Activated CD8-positive, alpha-beta memory T cell treated with anti-CD3 and anti-CD28 coated beads, Interleukin-2, amount 10 ng/mL, durations not matched to agents 7 days and 5 days (primary cell): ENCODE results near the gene ACR. TPM values are rescaled to one million over a fixed set of nuclear protein-coding genes. Genes with fewer than 3 reads are reported as not detected.

Experiments used
- ATAC-seq: fragments of 150-1000 bp; cut with Tn5 transposase; one replicate; pipeline ENCODE4 v1.10.0; 2021; ENCODE audit warnings: moderate library complexity
- CTCF ChIA-PET: fragments of 350-600 bp; sonication (Branson Sonifier 250); formaldehyde crosslinking; loops from one replicate; lab custom pipeline; 2021; ENCODE audit warnings: antibody characterized with exemption; lab: Charles Lee
- DNase-seq: peaks from one replicate; pipeline ENCODE4 v3.0.0-alpha.2; 2020
- H3K27ac Mint-ChIP-seq: one replicate; pipeline ENCODE4 v1.8.0; 2021; ENCODE audit warnings: mild to moderate bottlenecking, mixed read lengths
- H3K27me3 Mint-ChIP-seq: one replicate; pipeline ENCODE4 v1.8.0; 2021; ENCODE audit warnings: mixed read lengths
- H3K36me3 Mint-ChIP-seq: one replicate; pipeline ENCODE4 v1.8.0; 2021; ENCODE audit warnings: mild to moderate bottlenecking, mixed read lengths
- H3K4me1 Mint-ChIP-seq: one replicate; pipeline ENCODE4 v1.8.0; 2021; ENCODE audit warnings: mixed read lengths
- H3K4me3 Mint-ChIP-seq: one replicate; pipeline ENCODE4 v1.8.0; 2021; ENCODE audit warnings: mild to moderate bottlenecking, moderate library complexity, mixed read lengths
- H3K9me3 Mint-ChIP-seq: one replicate; pipeline ENCODE4 v1.8.0; 2022; ENCODE audit warnings: low read depth, mixed read lengths
- total RNA-seq, 2 experiments: library from RNA; stranded (reverse); gene quantifications; one replicate each; pipeline ENCODE4 v1.2.3, GENCODE V29; 2021

The ACR gene
- total RNA-seq, 2 experiments from 2014 or later = not detected

- Mint-ChIP-seq H3K27ac (no peak overlapping the region), H3K4me3 (no peak overlapping the region), H3K4me1 (peaks cover 19% of the 10 kb centered on the region), H3K36me3 (no peaks in the 10 kb centered on the region), H3K27me3 (no peaks in the 10 kb centered on the region), H3K9me3 (no peaks in the 10 kb centered on the region)
- DNase-seq (no peak), ATAC-seq (no peak)
- CTCF ChIA-PET = interaction anchor here (1.4 kb wide), 1 partner anchor 18 kb away, joined by 3 read pairs; no protein-coding TSS in a partner anchor
Observed at GRCh38 chr22:50699001-50699755, 38.8 kb upstream of the ACR start.

GRCh38 chr22:50699756-50700386, 38.1 kb upstream of the ACR start:
- Mint-ChIP-seq H3K4me3 (no peak overlapping the region), H3K27me3 (no peaks in the 10 kb centered on the region), H3K4me1 (peaks cover 15% of the 10 kb centered on the region), H3K9me3 (no peaks in the 10 kb centered on the region), H3K36me3 (no peaks in the 10 kb centered on the region), H3K27ac (no peak overlapping the region)
- no peak for ATAC-seq
- DNase-seq = no peak
- CTCF ChIA-PET = interaction anchor here (1.4 kb wide), 1 partner anchor 17 kb away, joined by 3 read pairs; no protein-coding TSS in a partner anchor

DNA sequence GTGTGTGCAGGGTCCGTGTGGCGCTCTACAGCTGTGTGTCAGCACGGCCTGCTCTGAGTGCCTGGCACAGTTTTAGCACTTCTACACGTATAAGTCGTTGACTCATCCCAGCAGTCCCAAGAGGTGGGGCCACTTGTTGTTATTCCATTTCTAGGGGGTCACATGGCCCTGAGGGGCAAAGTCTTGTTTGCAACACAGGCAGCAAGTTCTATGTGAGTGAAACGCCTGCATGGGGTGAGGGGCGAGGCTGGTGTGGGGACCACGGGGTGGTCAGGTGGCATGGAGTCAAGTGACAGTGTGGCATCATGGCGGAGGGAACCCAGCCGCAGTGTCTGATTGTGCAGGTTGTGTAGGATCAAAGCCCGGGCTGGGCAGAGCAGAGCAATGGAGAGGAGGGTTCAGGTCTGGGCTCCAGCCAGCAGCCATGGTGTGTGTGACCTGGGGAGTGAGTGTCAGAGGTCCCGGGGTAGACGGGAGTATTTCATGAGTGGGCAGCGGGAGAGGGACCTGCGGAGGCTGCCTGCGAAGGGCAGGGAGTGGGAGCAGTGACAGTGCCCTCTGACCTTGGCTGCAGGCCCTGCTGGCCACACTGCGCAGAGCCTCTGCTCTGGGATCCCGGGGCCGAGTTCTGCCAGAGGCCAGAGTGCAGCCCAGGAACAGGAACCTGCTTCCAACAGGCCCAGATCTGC, 37.5 kb upstream of the ACR start:
- no peaks in the 10 kb centered on the region for H3K36me3 Mint-ChIP-seq
- ATAC-seq = no peak
- no peaks in the 10 kb centered on the region for H3K27me3 Mint-ChIP-seq
- CTCF ChIA-PET = no interaction called here
- H3K9me3 Mint-ChIP-seq = no peaks in the 10 kb centered on the region
- DNase-seq = no peak
- H3K4me1 Mint-ChIP-seq = peaks cover 15% of the 10 kb centered on the region
- H3K4me3 Mint-ChIP-seq = no peak overlapping the region
- no peak overlapping the region for H3K27ac Mint-ChIP-seq

GRCh38 chr22:50701076-50701419, 37.0 kb upstream of the ACR start:
- CTCF ChIA-PET = no interaction called here
- H3K4me3 Mint-ChIP-seq = no peak overlapping the region
- ATAC-seq (no peak), DNase-seq (no peak)
- no peaks in the 10 kb centered on the region for H3K36me3 Mint-ChIP-seq
- H3K27ac Mint-ChIP-seq = no peak overlapping the region
- peaks cover 15% of the 10 kb centered on the region for H3K4me1 Mint-ChIP-seq
- H3K9me3 Mint-ChIP-seq = no peaks in the 10 kb centered on the region
- no peaks in the 10 kb centered on the region for H3K27me3 Mint-ChIP-seq

GRCh38 chr22:50701428-50702154, 36.4 kb upstream of the ACR start:
- Mint-ChIP-seq H3K36me3 (no peaks in the 10 kb centered on the region), H3K9me3 (no peaks in the 10 kb centered on the region), H3K27me3 (no peaks in the 10 kb centered on the region), H3K4me1 (peaks cover 15% of the 10 kb centered on the region), H3K27ac (no peak overlapping the region), H3K4me3 (no peak overlapping the region)
- ATAC-seq (no peak), DNase-seq (no peak)
- CTCF ChIA-PET = interaction anchor here (0.7 kb wide), 1 partner anchor 7 kb away, joined by 4 read pairs; no protein-coding TSS in a partner anchor

DNA sequence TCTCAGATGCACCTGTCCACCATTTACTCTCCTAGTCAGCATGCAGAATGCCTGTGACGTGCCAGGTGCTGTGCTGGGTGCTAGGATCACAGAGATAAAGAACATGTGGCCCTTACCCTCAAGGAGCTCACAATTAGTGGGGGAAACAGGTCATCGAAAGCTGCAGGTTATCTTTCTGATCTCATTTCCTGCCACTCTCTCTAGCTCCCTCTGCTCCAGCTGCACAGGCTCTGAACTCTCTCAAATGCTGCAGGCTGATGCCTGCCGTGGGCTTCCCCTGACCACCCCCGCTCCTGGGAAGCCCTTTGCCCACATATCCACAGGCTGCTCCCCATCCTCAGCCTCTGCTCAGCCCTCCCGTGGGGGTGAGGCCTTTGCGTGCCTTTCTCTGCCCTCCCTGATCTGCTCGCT, 35.7 kb upstream of the ACR start:
- H3K36me3 Mint-ChIP-seq = no peaks in the 10 kb centered on the region
- no peaks in the 10 kb centered on the region for H3K9me3 Mint-ChIP-seq
- H3K27me3 Mint-ChIP-seq = no peaks in the 10 kb centered on the region
- ATAC-seq = peak; percentile 66
- H3K4me1 Mint-ChIP-seq = peaks cover 15% of the 10 kb centered on the region
- no peak overlapping the region for H3K4me3 Mint-ChIP-seq
- no peak overlapping the region for H3K27ac Mint-ChIP-seq
- CTCF ChIA-PET = interaction anchor here (0.7 to 1.1 kb wide), 2 partner anchors 8 to 426 kb away, joined by 3 to 4 read pairs; no protein-coding TSS in a partner anchor
- peak; percentile 48 for DNase-seq

- H3K4me3 Mint-ChIP-seq = no peak overlapping the region
Observed at GRCh38 chr22:50702821-50703725, 34.9 kb upstream of the ACR start.

GRCh38 chr22:50703726-50704509, 34.1 kb upstream of the ACR start:
- no peak overlapping the region for H3K4me3 Mint-ChIP-seq
- DNase-seq = no peak
- no peaks in the 10 kb centered on the region for H3K36me3 Mint-ChIP-seq
- peak overlapping the region; percentile 10 for H3K27ac Mint-ChIP-seq
- CTCF ChIA-PET = interaction anchor here (0.9 kb wide), 1 partner anchor 12 kb away, joined by 3 read pairs; no protein-coding TSS in a partner anchor
- no peak for ATAC-seq
- peaks cover 15% of the 10 kb centered on the region for H3K4me1 Mint-ChIP-seq
- H3K9me3 Mint-ChIP-seq = no peaks in the 10 kb centered on the region
- H3K27me3 Mint-ChIP-seq = peaks cover 7% of the 10 kb centered on the region

More at GRCh38 chr22:50702821-50703725, 34.9 kb upstream of the ACR start:
- Mint-ChIP-seq H3K4me1 (peaks cover 15% of the 10 kb centered on the region), H3K27me3 (peaks cover 5% of the 10 kb centered on the region), H3K9me3 (no peaks in the 10 kb centered on the region), H3K36me3 (no peaks in the 10 kb centered on the region), H3K27ac (no peak overlapping the region)
- no peak for ATAC-seq
- CTCF ChIA-PET = interaction anchor here (0.9 to 1.1 kb wide), 2 partner anchors 11 to 427 kb away, joined by 3 read pairs; no protein-coding TSS in a partner anchor
- no peak for DNase-seq

GRCh38 chr22:50704510-50705218, 33.3 kb upstream of the ACR start:
- peaks cover 7% of the 10 kb centered on the region for H3K27me3 Mint-ChIP-seq

DNA sequence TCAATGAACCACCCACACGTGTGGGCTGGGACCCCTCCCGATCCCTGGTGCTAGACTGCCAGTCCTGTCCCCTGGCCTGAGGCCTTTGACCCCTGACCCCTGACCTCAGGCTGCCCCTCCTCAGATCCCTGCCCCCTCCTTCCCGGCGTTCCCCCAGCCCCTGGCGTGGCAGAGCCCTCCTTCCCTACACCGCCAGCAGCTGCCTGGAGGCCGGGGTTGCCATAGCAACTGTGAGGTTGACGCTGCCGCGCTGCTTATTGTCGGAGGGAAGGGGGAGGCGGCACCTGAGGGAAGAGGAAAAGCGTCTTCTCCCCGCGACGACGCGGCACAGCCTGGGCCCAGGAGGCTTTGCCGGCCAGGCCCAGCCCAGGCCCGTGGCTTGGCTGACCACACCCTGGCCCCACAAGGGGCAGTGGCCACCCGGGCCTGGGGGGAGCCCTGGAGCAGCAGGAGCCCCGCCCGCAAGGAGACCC, 32.7 kb upstream of the ACR start:
- Mint-ChIP-seq H3K4me1 (peaks cover 15% of the 10 kb centered on the region), H3K9me3 (no peaks in the 10 kb centered on the region), H3K27me3 (peaks cover 7% of the 10 kb centered on the region), H3K27ac (no peak overlapping the region), H3K36me3 (no peaks in the 10 kb centered on the region), H3K4me3 (no peak overlapping the region)
- no peak for ATAC-seq
- CTCF ChIA-PET = no interaction called here
- DNase-seq = no peak

More at GRCh38 chr22:50704510-50705218, 33.3 kb upstream of the ACR start:
- no peaks in the 10 kb centered on the region for H3K36me3 Mint-ChIP-seq
- DNase-seq = no peak
- H3K27ac Mint-ChIP-seq = no peak overlapping the region
- no peak for ATAC-seq
- no peak overlapping the region for H3K4me3 Mint-ChIP-seq
- H3K4me1 Mint-ChIP-seq = peaks cover 15% of the 10 kb centered on the region
- CTCF ChIA-PET = no interaction called here
- H3K9me3 Mint-ChIP-seq = no peaks in the 10 kb centered on the region

- peaks cover 7% of the 10 kb centered on the region for H3K27me3 Mint-ChIP-seq
- no peak for DNase-seq
- no peaks in the 10 kb centered on the region for H3K36me3 Mint-ChIP-seq
- no peak for ATAC-seq
- H3K4me3 Mint-ChIP-seq = no peak overlapping the region
- CTCF ChIA-PET = no interaction called here
- no peak overlapping the region for H3K27ac Mint-ChIP-seq
- H3K9me3 Mint-ChIP-seq = no peaks in the 10 kb centered on the region
- peaks cover 15% of the 10 kb centered on the region for H3K4me1 Mint-ChIP-seq
Observed at GRCh38 chr22:50705851-50706351, 32.1 kb upstream of the ACR start.
